ENCODE measurements around the gene FREY1.

FREY1 gene

DNA sequence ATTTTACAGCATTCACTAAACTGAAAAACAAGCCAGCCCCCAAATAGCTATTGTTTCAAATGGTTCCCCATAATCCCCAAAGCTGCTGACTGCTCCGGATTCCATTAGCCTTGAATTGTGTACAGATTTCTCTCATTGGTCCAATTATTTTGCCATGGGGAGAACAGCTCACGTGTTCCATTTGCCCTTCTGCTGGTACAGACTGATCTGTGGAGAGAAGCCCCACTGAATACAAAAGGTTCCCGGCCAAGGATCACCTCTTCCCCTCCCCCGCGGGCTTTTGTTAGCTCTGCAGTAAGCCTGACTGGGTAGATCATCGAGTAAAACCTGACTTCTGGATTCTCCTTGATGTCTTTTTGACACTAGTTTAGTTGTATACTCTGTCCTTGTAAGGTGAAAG is 30.7 kb downstream of the FREY1 start:
- in situ Hi-C loops (cut with HindIII; ENCODE audit: low sequenced_read_pairs), result no loop called here

DNA sequence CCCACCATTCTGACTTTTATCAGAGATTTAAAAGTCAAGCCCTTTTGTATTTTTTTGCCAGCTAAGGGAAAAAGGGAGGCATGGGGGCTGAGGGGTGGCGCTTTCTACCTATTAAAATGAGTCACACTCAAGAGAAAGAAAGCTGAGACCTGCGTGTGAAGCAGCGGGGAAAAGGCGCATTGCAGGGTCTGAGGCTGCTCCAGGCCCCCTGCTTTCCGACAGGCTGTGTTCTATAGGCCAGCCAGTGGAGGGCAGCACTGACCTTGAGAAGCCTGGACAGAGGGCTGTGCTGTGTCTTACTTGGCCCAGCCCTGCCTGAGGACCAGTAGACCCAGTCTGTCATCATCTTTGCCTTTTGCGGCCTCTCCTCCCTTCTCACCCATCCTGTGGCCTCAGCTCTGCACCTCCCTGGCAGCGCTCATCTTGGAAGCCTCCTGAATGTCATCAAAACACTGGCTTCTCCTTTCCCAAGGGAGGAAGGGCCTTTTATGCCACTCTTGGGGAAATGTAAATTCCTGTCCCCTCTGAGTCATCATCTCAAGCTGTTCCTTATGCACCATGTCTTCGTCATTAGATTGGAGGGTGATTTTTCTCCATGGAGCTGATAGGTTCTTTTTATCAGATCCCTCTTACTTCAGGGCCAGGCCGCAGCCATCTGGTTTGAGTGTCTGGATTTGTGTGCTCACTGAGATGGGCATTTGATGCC is 34.3 kb downstream of the FREY1 start:
- in situ Hi-C loops (cut with HindIII; ENCODE audit: low sequenced_read_pairs), result no loop called here

DNA sequence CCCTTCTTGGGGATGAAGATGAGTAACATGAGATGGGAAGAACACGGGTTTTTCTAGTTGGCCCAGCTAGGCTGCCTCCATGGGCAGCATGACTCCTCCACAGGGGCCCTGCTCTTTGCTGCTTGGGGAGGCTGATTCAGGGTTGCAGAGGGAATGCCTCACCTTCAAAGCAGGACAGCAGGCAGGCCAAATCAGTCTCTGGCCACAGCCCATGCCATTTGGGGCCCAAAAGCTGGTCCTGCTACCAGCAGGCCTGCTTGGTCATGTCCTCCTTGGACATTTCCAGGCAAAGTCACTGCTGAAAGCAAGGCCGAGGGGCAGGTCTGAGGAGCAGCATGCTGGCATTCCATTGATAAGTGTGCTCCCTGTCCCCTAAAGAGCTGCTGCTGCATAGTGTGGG is 35.4 kb downstream of the FREY1 start:
- in situ Hi-C loops (cut with HindIII; ENCODE audit: low sequenced_read_pairs), result no loop called here

DNA sequence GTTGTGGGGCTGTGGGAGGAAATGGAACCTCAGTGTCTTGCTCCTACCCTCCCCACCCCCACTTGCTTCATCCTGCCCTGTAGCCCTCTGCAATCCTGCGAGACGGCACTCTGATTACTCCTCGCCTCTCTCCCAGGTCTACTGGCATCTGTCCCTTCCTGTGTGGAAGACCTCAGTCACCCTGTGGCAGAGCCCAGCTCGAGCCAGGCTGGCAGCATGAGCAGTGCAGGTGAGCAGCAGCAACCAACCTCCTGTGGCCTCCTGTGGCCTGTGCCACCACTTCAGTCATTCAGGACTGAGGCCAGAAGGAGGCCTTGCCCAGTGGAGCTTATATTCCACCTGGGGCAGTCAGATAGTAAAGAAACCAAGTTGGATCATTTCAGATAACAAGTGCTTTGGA is 36.4 kb downstream of the FREY1 start:
- in situ Hi-C loops (cut with HindIII; ENCODE audit: low sequenced_read_pairs), result no loop called here

DNA sequence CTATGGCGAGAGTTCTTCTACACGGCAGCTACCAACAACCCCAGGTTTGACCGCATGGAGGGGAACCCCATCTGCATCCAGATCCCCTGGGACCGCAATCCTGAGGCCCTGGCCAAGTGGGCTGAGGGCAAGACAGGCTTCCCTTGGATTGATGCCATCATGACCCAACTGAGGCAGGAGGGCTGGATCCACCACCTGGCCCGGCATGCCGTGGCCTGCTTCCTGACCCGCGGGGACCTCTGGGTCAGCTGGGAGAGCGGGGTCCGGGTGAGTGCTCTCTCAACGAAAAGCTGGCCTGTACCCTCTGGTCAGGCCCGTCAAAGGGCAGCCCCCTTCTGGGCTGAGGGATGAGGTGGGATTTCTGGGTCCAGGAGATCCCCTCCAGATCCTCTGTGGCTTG is 37.5 kb downstream of the FREY1 start:
- in situ Hi-C loops (cut with HindIII; ENCODE audit: low sequenced_read_pairs), result no loop called here

DNA sequence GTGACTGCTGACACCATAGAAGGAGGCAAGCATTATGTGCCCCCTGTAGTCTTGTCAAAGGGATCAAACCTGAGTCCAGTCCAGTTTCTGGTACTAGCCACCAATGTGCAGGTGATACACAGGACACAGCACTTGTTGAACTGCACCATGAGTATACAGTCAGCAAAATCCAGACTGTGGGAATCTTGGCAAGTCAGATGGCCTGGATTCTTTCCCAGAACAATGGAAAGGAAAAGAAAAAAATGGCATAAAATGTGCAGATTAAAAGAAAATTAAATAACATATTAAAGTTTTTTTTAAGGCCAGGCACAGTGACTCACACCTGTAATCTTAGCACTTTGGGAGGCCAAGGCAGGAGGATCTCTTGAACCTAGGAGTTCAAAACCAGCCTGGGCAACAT is 43.0 kb downstream of the FREY1 start:
- in situ Hi-C loops (cut with HindIII; ENCODE audit: low sequenced_read_pairs), result no loop called here

DNA sequence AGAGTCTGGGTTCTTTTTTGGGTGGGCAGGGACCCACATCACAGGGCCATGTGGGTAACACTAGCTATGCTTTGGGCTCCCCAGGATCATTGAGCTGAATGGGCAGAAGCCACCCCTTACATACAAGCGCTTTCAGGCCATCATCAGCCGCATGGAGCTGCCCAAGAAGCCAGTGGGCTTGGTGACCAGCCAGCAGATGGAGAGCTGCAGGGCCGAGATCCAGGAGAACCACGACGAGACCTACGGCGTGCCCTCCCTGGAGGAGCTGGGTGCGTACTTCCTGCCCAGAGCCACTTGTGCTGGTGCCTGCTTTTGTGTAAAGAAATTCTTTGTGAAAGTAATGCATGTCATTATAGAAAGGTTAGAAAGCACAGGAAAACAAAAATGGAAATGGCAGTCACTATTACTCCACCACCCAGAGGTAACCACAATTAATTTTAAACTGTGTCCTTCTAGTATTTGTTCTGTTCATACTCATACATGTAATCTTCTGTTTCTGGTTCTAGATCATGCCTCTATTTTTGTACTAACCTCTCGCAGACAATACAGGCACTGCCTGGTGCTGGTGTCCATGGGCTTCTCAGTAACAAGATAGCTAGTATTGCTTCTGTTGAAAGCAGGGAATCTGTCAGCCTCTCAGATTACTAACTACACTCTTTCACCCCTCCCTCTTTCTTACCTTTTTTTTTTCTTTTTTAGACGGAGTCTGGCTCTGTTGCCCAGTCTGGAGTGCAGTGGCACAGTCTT is 46.1 kb downstream of the FREY1 start:
- in situ Hi-C loops (cut with HindIII; ENCODE audit: low sequenced_read_pairs), result no loop called here

DNA sequence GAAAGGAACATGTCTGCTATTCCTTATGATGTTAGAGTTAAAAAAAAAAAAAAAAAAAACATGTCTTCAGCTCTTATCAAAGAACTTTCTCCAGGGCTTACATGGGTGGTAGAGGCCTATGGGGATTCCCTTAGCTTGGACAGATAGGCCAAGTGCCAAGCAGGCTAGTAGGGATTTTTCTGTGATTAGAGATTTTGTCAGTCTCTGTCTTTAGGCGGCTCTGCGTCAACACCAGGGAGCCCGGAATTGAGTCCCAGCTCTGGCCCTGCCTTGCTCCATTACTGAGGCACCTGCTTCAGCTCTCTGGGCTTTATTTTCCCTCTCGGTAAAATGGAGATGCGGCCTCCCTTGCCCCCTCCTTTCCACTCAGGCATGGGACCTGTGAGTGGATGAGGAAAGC is 46.7 kb downstream of the FREY1 start:
- in situ Hi-C loops (cut with HindIII; ENCODE audit: low sequenced_read_pairs), result no loop called here

DNA sequence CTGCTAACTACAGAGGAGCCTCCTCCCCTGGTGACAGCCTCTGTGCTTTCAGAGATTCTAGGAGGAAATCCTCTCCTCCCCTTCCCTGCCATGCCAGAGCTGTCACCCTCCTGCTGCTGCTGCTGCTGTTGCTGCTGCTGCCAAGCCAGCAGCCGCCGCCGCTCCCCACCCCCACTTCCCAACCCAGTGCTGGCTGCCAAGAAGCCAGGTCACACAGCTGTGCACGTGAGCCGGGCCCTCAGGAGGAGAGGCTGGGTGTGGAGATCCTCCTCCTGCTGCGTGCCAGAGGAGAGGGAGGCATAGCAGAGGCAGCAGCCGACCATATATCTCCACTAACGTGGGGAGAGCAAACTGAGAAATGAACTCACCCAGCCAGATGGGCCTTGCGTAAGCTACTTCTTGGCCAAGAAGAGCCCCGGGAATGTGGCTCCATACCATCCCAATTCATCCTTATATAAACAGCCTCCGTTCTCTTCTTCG is 47.4 kb downstream of the FREY1 start:
- in situ Hi-C loops (cut with HindIII; ENCODE audit: low sequenced_read_pairs), result no loop called here

DNA sequence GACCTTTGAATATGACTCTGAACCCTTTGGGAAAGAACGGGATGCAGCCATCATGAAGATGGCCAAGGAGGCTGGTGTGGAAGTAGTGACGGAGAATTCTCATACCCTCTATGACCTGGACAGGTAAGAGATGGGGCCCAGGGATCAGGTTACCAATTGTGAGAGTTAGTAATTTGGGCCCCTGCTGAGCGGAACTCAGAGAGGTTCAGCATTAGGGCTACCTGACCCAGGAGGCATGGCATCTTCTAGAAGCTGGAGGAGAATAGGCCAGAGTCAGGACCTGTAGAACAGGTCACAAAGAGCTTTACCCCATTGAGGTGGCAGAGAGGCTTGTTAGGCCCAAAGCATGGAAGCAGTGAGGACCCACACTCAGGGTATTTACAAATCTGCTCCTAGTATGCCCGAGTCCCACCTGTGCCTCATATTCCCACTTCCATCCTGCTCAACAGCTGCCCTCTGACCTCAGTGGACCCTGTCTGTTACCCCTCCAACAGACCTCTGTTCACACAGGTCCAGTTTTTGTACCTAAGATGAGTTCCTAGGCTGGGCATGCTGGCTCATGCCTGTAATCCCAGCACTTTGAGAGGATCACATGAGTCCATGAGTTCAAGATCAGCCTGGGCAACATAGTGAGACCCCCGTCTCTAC is 48.2 kb downstream of the FREY1 start:
- in situ Hi-C loops (cut with HindIII; ENCODE audit: low sequenced_read_pairs), result no loop called here

DNA sequence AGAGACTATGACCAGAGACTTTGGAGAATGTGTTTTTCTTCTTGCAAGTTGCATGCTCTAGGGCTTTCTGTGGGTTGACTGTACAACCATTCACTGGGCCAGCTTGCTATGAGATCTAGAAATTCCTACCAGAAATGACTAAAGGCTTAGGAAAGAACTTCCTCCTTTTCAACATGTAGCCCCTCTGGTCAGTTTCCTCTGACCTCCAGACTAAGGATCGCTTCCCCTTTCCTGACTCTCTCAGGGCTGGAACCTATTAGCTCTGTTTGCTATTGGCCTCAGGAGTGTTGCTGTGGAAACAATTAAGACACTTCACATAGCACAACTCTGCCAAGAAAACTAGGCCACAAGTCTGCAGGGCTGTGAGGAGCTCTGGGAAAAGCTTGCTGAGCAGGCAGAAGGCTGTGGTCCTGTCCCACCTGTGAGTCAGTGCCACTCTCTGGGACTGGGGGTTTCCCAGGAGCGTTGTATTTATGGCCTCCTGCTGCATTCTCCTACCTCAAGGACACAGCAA is 49.1 kb downstream of the FREY1 start:
- in situ Hi-C loops (cut with HindIII; ENCODE audit: low sequenced_read_pairs), result no loop called here
